PC-9 (cell line): ENCODE measurements around the gene LUZP1. TPM values are rescaled to one million over a fixed set of nuclear protein-coding genes. Genes with fewer than 3 reads are reported as not detected.

Source experiments
- BruUV-seq: library from RNA; stranded (reverse); fragments of 400-500 nt; replicated peaks from 2 replicates; lab custom pipeline; 2021; lab: Mats Ljungman, UMichigan
- CTCF ChIA-PET: fragments of 300-600 bp; sonication (Branson Sonifier 250); formaldehyde crosslinking; loops from one replicate; lab custom pipeline; 2022; ENCODE audit warnings: antibody characterized with exemption; lab: Charles Lee
- POLR2A ChIA-PET: fragments of 300-600 bp; sonication (Branson Sonifier 250); formaldehyde crosslinking; loops from one replicate; lab custom pipeline; 2022; ENCODE audit warnings: antibody characterized with exemption; ENCODE audit not compliant: unreplicated experiment; lab: Charles Lee
- DNase-seq, 2 experiments: peaks; one replicate each; pipeline versions ENCODE4 v3.0.0 to v3.0.0-alpha.2; 2015 to 2022; ENCODE audit warnings: mixed read lengths in 1 of 2
- H2AFZ ChIP-seq: fragments of 200-600 bp; sonication (generic); 2 replicates; pipeline ENCODE4 v1.8.1; 2017; ENCODE audit warnings: antibody characterized with exemption
- H3F3A ChIP-seq: fragments of 200-600 bp; sonication (generic); 2 replicates; pipeline ENCODE4 v1.8.1; 2017; ENCODE audit warnings: antibody characterized with exemption, mild to moderate bottlenecking, low read depth; ENCODE audit not compliant: insufficient read depth
- H3K27ac ChIP-seq: fragments of 200-600 bp; sonication (generic); 2 replicates; pipeline ENCODE4 v1.6.1; 2016; ENCODE audit warnings: mixed run types
- H3K27me3 ChIP-seq: fragments of 200-600 bp; sonication (generic); 2 replicates; pipeline ENCODE4 v1.6.1; 2016; ENCODE audit warnings: low read depth, mixed run types; ENCODE audit not compliant: insufficient read depth
- H3K36me3 ChIP-seq: fragments of 200-600 bp; sonication (generic); 2 replicates; pipeline ENCODE4 v1.6.1; 2016; ENCODE audit warnings: low read depth, mixed run types
- H3K4me1 ChIP-seq: fragments of 200-600 bp; sonication (generic); replicated peaks from 2 replicates; pipeline ENCODE4 v1.6.1; 2016; ENCODE audit warnings: mixed run types; ENCODE audit not compliant: insufficient read depth
- H3K4me2 ChIP-seq: fragments of 200-600 bp; sonication (generic); 2 replicates; pipeline ENCODE4 v1.6.1; 2017; ENCODE audit warnings: mixed run types
- H3K4me3 ChIP-seq: fragments of 200-600 bp; sonication (generic); 2 replicates; pipeline ENCODE4 v1.6.1; 2016; ENCODE audit warnings: mixed run types
- H3K79me2 ChIP-seq: fragments of 200-600 bp; sonication (generic); 2 replicates; pipeline ENCODE4 v1.6.1; 2017; ENCODE audit warnings: low read depth, mixed run types
- H3K9me2 ChIP-seq: fragments of 200-600 bp; sonication (generic); 2 replicates; pipeline ENCODE4 v1.8.1; 2017; ENCODE audit warnings: mild to moderate bottlenecking; ENCODE audit not compliant: insufficient read depth
- H3K9me3 ChIP-seq: fragments of 200-600 bp; sonication (generic); 2 replicates; pipeline ENCODE4 v1.8.1; 2016; ENCODE audit warnings: low read depth; ENCODE audit not compliant: insufficient read depth
- H4K20me1 ChIP-seq: fragments of 200-600 bp; sonication (generic); 2 replicates; pipeline ENCODE4 v1.8.1; 2017; ENCODE audit not compliant: insufficient read depth
- CTCF ChIP-seq: fragments of 200-600 bp; sonication (generic); conservative IDR thresholded peaks from 2 replicates; pipeline ENCODE4 v1.6.1; 2017; ENCODE audit warnings: mixed run types, antibody characterized with exemption, mild to moderate bottlenecking, moderate library complexity
- EZH2 ChIP-seq: fragments of 200-600 bp; sonication (generic); IDR thresholded peaks from 2 replicates; pipeline ENCODE4 v1.8.0; 2017; ENCODE audit warnings: antibody characterized with exemption, low read depth
- intact Hi-C: fragments of 100-400 bp; cut with micrococcal nuclease; formaldehyde crosslinking; loops from one replicate; pipeline ENCODE4 v1.10.0; 2022; ENCODE audit not compliant: unreplicated experiment
- total RNA-seq: library from RNA; stranded (reverse); gene quantifications from 2 replicates; pipeline ENCODE4 v1.2.3, GENCODE V29; 2021

LUZP1 gene
- total RNA-seq, 1 experiment from 2014 or later, result 35.0 TPM

DNA sequence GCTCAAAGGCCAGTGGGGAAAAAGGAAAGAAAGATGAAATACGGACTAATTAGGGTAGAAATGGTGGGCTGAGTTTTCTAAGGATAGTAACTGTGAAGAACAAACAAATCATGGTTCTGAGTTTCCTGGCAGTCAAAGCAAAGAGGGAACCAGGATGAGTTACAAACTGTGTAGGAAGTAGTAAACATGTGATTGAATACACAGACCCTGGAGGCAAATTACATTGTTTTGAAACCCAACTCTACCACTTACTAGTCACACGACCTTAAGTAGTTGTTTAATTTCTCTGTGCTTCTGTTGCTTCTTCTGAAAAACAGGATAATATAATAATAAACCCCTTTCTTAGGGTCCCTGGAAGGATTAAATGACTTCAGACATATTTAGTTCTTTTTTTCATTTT lies 11.2 kb upstream of the LUZP1 start:
- Histone ChIP-seq H3K9me2 (no peaks in the 10 kb centered on the region), H3F3A (peaks cover 12% of the 10 kb centered on the region; the same call in 1 of the 2 replicates), H3K4me2 (no peak overlapping the region), H2AFZ (no peak overlapping the region), H3K4me1 (no peaks in the 10 kb centered on the region), H4K20me1 (no peaks in the 10 kb centered on the region), H3K79me2 (no peaks in the 10 kb centered on the region), H3K4me3 (no peak overlapping the region), H3K9me3 (no peaks in the 10 kb centered on the region), H3K27me3 (no peaks in the 10 kb centered on the region), H3K27ac (no peak overlapping the region), H3K36me3 (no peaks in the 10 kb centered on the region)
- POLR2A ChIA-PET, result no interaction called here
- no peak for DNase-seq
- intact Hi-C loops, result no loop called here
- CTCF ChIA-PET, result no interaction called here
- no TSS peak for BruUV-seq
- TF ChIP-seq CTCF (no peak), EZH2 (no peak)

DNA sequence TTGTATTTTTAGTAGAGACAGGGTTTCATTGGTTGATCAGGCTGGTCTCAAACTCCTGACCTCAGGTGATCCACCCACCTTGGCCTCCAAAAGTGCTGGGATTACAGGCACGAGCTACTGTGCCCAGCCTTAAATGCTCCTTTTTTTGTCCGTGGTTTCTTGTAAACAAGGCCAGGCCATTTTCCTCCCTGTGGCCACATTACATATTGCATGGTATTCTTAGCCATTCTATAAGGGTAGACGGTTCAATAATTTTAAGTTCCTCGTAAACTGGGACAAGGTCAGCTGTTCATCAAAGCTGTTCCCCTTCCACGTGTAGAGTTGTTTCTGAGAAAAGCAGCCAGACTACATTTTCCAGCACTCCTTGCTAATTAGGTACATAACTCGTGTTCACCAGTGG lies 10.3 kb upstream of the LUZP1 start:
- Histone ChIP-seq H3K36me3 (no peaks in the 10 kb centered on the region), H2AFZ (no peak overlapping the region), H3K27me3 (no peaks in the 10 kb centered on the region), H3K4me3 (no peak overlapping the region), H3K9me2 (no peaks in the 10 kb centered on the region), H3K27ac (no peak overlapping the region), H3K4me1 (no peaks in the 10 kb centered on the region), H3K79me2 (no peaks in the 10 kb centered on the region), H4K20me1 (no peaks in the 10 kb centered on the region), H3K4me2 (no peak overlapping the region), H3K9me3 (no peaks in the 10 kb centered on the region), H3F3A (peaks cover 10% of the 10 kb centered on the region; the same call in 1 of the 2 replicates)
- CTCF ChIA-PET, result interaction anchor here (1.2 kb wide), 1 partner anchor 79 kb away, joined by 4 read pairs; no protein-coding TSS in a partner anchor
- no peak for TF ChIP-seq EZH2
- peak; percentile 41 for TF ChIP-seq CTCF
- intact Hi-C loops, result no loop called here
- no TSS peak for BruUV-seq
- DNase-seq, result no peak
- POLR2A ChIA-PET, result interaction anchor here (0.7 kb wide), 1 partner anchor 26 kb away, joined by 3 read pairs; no protein-coding TSS in a partner anchor

DNA sequence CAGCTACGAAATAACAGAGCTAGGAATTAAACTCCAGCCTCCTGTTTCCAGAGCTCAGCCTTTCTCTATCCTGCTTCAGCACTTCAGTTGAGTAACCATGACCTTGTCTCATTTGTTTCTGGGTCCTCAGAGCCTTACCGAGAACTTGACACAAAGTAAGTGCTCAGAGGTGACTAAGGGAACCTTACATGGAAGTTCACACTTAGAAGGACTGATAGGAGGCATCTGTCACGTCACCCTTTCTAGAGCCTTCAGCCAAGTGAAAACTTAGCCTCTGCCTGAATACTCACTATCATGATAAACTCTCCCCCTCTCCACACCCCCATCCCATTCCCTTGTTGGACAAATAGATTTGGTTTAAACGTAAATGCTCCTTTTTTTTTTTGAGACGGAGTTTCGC lies 9.8 kb upstream of the LUZP1 start:
- Histone ChIP-seq H3K9me3 (no peaks in the 10 kb centered on the region), H3K4me3 (no peak overlapping the region), H3K27me3 (no peaks in the 10 kb centered on the region), H2AFZ (no peak overlapping the region), H3K36me3 (no peaks in the 10 kb centered on the region), H3K9me2 (no peaks in the 10 kb centered on the region), H4K20me1 (no peaks in the 10 kb centered on the region), H3K4me2 (peak overlapping the region; percentile 83), H3K4me1 (no peaks in the 10 kb centered on the region), H3K27ac (no peak overlapping the region), H3F3A (peaks cover 8% of the 10 kb centered on the region; the same call in 1 of the 2 replicates), H3K79me2 (no peaks in the 10 kb centered on the region)
- POLR2A ChIA-PET, result no interaction called here
- BruUV-seq, result no TSS peak
- TF ChIP-seq CTCF, result no peak
- TF ChIP-seq EZH2, result no peak
- DNase-seq, result no peak
- CTCF ChIA-PET, result interaction anchor here (1.2 kb wide), 1 partner anchor 78 kb away, joined by 4 read pairs; no protein-coding TSS in a partner anchor
- intact Hi-C loops, result no loop called here
